Ectodermal cell (in vitro differentiated cells): ENCODE results near the gene ZNF385B.

ENCODE experiments used
- H3K27ac ChIP-seq: 2 replicates; pipeline ENCODE4 v1.7.0; 2013; ENCODE audit warnings: mild to moderate bottlenecking, low read depth, low read length; ENCODE audit not compliant: insufficient read depth, poor library complexity, severe bottlenecking
- H3K27me3 ChIP-seq: 2 replicates; pipeline ENCODE4 v1.7.0; 2013; ENCODE audit warnings: mild to moderate bottlenecking, low read length; ENCODE audit not compliant: insufficient read depth, control insufficient read depth, poor library complexity, severe bottlenecking
- H3K36me3 ChIP-seq: one replicate; pipeline ENCODE4 v1.7.0; 2013; ENCODE audit warnings: low read length; ENCODE audit not compliant: control insufficient read depth, insufficient read depth
- H3K4me1 ChIP-seq: one replicate; pipeline ENCODE4 v1.7.0; 2013; ENCODE audit warnings: low read length; ENCODE audit not compliant: control insufficient read depth, insufficient read depth
- H3K4me3 ChIP-seq: 2 replicates; pipeline ENCODE4 v1.7.0; 2013; ENCODE audit warnings: low read depth, low read length, control low read depth; ENCODE audit not compliant: insufficient read depth
- H3K9me3 ChIP-seq: 2 replicates; pipeline ENCODE4 v1.7.0; 2013; ENCODE audit warnings: mild to moderate bottlenecking, low read length, moderate library complexity; ENCODE audit not compliant: control insufficient read depth
- WGBS, 2 experiments: methylation state at CpG; one replicate each; pipeline ENCODE4 v1.1.7; 2013; ENCODE audit warnings: missing lambda C conversion rate in 2 of 2; 5-methylcytosine and 5-hydroxymethylcytosine counted together

The ZNF385B gene

DNA sequence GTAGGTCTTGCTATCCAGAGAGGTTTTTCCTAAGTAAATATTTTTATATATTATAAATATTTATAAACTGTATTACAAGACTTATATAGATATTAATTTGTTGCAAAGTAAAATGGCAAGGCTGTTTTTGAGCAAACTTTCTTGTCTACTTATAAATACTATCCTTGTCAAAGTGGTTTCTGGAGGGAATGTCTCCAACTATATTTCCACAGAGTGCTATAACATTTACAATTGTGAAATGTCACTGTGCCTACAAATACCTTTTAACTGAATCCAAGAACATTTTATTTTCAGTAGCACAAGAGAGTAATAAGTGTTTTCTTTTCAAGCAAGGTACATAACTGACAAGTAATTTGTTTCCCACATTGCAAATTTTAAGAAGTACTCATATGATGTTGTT, 256.8 kb downstream of the ZNF385B start:
- H3K27ac ChIP-seq = no peak overlapping the region
- H3K4me3 ChIP-seq = no peak overlapping the region
- H3K27me3 ChIP-seq = no peaks in the 10 kb centered on the region
- H3K9me3 ChIP-seq = no peaks in the 10 kb centered on the region
- no peaks in the 10 kb centered on the region for H3K4me1 ChIP-seq
- no peaks in the 10 kb centered on the region for H3K36me3 ChIP-seq

DNA sequence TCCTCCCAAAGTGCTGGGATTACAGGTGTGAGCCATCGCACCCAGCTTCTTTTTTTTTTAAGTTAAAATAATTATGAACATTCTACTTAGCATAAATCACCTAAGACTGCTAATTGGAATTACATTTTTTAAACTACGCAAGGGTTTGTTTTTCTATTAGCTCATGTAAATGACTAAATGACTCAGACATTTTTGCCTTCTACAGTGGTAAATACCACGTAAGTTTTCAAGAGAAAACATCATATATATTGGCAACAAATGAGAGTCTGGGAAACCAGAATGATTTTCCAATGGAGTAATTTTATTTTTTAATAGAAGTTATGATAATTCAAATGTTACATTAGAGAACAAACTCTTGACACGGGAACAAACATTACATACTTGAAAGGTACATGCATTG, 259.0 kb downstream of the ZNF385B start:
- no peaks in the 10 kb centered on the region for H3K36me3 ChIP-seq
- WGBS, 2 experiments = 100% methylated on average over 3 of the region's 4 CpGs; no CpG with 5 or more reads in 1 of the 2 experiments
- no peaks in the 10 kb centered on the region for H3K27me3 ChIP-seq
- no peaks in the 10 kb centered on the region for H3K9me3 ChIP-seq
- no peak overlapping the region for H3K27ac ChIP-seq
- no peak overlapping the region for H3K4me3 ChIP-seq
- H3K4me1 ChIP-seq = no peaks in the 10 kb centered on the region

DNA sequence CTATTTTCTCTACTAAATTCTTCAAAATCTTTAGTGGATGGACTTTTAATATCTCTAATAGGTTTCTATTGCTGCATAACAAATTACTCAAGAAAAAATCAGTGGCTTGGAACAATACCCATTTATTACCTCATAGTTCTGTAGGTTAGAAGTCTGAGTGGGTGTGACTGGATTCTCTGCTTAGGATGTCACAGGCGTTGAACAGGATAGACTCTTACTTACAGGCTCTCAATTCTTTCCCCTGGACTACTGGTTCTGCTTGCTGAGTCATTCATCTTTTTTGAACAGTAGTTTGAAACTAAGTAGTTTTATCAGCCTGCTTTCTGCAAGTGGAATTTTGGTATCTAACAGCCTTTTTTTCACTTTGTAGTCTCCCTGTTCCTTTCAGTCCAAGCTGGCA, 265.4 kb downstream of the ZNF385B start:
- WGBS, 2 experiments = 86 to 100% methylated on average over 1 of the region's 1 CpG
- Histone ChIP-seq H3K36me3 (no peaks in the 10 kb centered on the region), H3K9me3 (no peaks in the 10 kb centered on the region), H3K4me1 (no peaks in the 10 kb centered on the region), H3K4me3 (no peak overlapping the region), H3K27me3 (no peaks in the 10 kb centered on the region), H3K27ac (no peak overlapping the region)

GRCh38 chr2:179595284-179595683, 266.1 kb downstream of the ZNF385B start:
- Histone ChIP-seq H3K27ac (no peak overlapping the region), H3K4me3 (no peak overlapping the region), H3K27me3 (no peaks in the 10 kb centered on the region), H3K4me1 (no peaks in the 10 kb centered on the region), H3K36me3 (no peaks in the 10 kb centered on the region), H3K9me3 (no peaks in the 10 kb centered on the region)

GRCh38 chr2:179594268-179595112, 266.9 kb downstream of the ZNF385B start:
- no peak overlapping the region for H3K4me3 ChIP-seq
- 93 to 95% methylated on average over 1 of the region's 2 CpGs for WGBS, 2 experiments
- no peaks in the 10 kb centered on the region for H3K27me3 ChIP-seq
- H3K9me3 ChIP-seq = no peaks in the 10 kb centered on the region
- H3K36me3 ChIP-seq = no peaks in the 10 kb centered on the region
- no peak overlapping the region for H3K27ac ChIP-seq
- H3K4me1 ChIP-seq = no peaks in the 10 kb centered on the region

GRCh38 chr2:179593323-179593722, 268.1 kb downstream of the ZNF385B start:
- Histone ChIP-seq H3K4me3 (no peak overlapping the region), H3K4me1 (no peaks in the 10 kb centered on the region), H3K9me3 (no peaks in the 10 kb centered on the region), H3K27ac (no peak overlapping the region), H3K36me3 (no peaks in the 10 kb centered on the region), H3K27me3 (no peaks in the 10 kb centered on the region)
- 97 to 100% methylated on average over 1 to 2 of the region's 3 CpGs for WGBS, 2 experiments

GRCh38 chr2:179592167-179592936, 269.1 kb downstream of the ZNF385B start:
- no peaks in the 10 kb centered on the region for H3K36me3 ChIP-seq
- no peaks in the 10 kb centered on the region for H3K4me1 ChIP-seq
- no peaks in the 10 kb centered on the region for H3K27me3 ChIP-seq
- H3K27ac ChIP-seq = no peak overlapping the region
- H3K9me3 ChIP-seq = no peaks in the 10 kb centered on the region
- H3K4me3 ChIP-seq = no peak overlapping the region
- WGBS, 2 experiments = 80 to 89% methylated on average over 3 to 6 of the region's 7 CpGs

DNA sequence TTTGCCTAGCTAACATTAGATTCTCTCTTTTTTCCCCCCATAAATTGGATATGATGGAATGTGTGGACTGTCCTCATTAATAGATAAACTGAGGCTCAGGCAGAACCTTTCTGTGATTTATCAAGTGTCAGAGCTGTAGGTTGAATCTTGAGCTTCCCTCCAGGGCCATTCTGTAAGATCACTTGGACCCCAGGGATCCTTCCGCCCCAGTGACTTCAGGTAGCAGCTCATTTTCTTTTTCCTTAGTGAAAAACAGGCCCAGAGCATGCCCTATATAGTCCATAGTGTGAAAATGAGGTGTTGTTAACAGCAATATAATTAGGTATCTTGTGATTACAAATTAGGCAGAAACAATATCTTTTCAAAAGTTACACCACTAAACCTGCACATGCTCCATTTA, 269.7 kb downstream of the ZNF385B start:
- no peak overlapping the region for H3K27ac ChIP-seq
- no peaks in the 10 kb centered on the region for H3K27me3 ChIP-seq
- 88 to 93% methylated on average over 1 of the region's 1 CpG for WGBS, 2 experiments
- H3K9me3 ChIP-seq = no peaks in the 10 kb centered on the region
- no peaks in the 10 kb centered on the region for H3K4me1 ChIP-seq
- no peak overlapping the region for H3K4me3 ChIP-seq
- no peaks in the 10 kb centered on the region for H3K36me3 ChIP-seq

- no peaks in the 10 kb centered on the region for H3K4me1 ChIP-seq
- H3K36me3 ChIP-seq = no peaks in the 10 kb centered on the region
- H3K27ac ChIP-seq = no peak overlapping the region
- no peak overlapping the region for H3K4me3 ChIP-seq
- H3K9me3 ChIP-seq = no peaks in the 10 kb centered on the region
- H3K27me3 ChIP-seq = no peaks in the 10 kb centered on the region
- 60 to 65% methylated on average over 3 of the region's 3 CpGs for WGBS, 2 experiments
Observed at GRCh38 chr2:179588486-179589145, 272.8 kb downstream of the ZNF385B start.

- no peak overlapping the region for H3K27ac ChIP-seq
- no peaks in the 10 kb centered on the region for H3K27me3 ChIP-seq
- H3K36me3 ChIP-seq = no peaks in the 10 kb centered on the region
Observed at GRCh38 chr2:179584760-179585159, 276.7 kb downstream of the ZNF385B start.

More at GRCh38 chr2:179584760-179585159, 276.7 kb downstream of the ZNF385B start:
- no peak overlapping the region for H3K4me3 ChIP-seq
- no peaks in the 10 kb centered on the region for H3K9me3 ChIP-seq
- no peaks in the 10 kb centered on the region for H3K4me1 ChIP-seq
